Activated CD4-positive, alpha-beta T cell treated with anti-CD3 and anti-CD28 coated beads for 36 hours (primary cell): ENCODE measurements around the gene TMCO2. TPM values are rescaled to one million over a fixed set of nuclear protein-coding genes. Genes with fewer than 3 reads are reported as not detected.

Experiments
- ATAC-seq: fragments of 200-7000 bp; cut with Tn5 transposase; one replicate; pipeline ENCODE4 v1.10.0; 2021; ENCODE audit warnings: mild to moderate bottlenecking, moderate library complexity
- CTCF ChIA-PET: fragments of 350-600 bp; sonication (Branson Sonifier 250); formaldehyde crosslinking; loops from one replicate; lab custom pipeline; 2021; ENCODE audit warnings: antibody characterized with exemption; lab: Charles Lee
- POLR2A ChIA-PET: fragments of 350-600 bp; sonication (Branson Sonifier 250); formaldehyde crosslinking; loops from one replicate; lab custom pipeline; 2021; ENCODE audit warnings: antibody characterized with exemption, inconsistent platforms; lab: Charles Lee
- DNase-seq: peaks from one replicate; pipeline ENCODE4 v3.0.0-alpha.2; 2020
- H3K27ac Mint-ChIP-seq: one replicate; pipeline ENCODE4 v1.8.0; 2021; ENCODE audit warnings: mixed read lengths
- H3K27me3 Mint-ChIP-seq: one replicate; pipeline ENCODE4 v1.8.0; 2021; ENCODE audit warnings: mixed read lengths
- H3K36me3 Mint-ChIP-seq: one replicate; pipeline ENCODE4 v1.8.0; 2021; ENCODE audit warnings: low read depth, mixed read lengths
- H3K4me1 Mint-ChIP-seq: one replicate; pipeline ENCODE4 v1.8.0; 2021; ENCODE audit warnings: mixed read lengths
- H3K4me3 Mint-ChIP-seq: one replicate; pipeline ENCODE4 v1.8.0; 2021; ENCODE audit warnings: mild to moderate bottlenecking, moderate library complexity, mixed read lengths
- H3K9me3 Mint-ChIP-seq: one replicate; pipeline ENCODE4 v1.8.0; 2021; ENCODE audit warnings: low read depth, mixed read lengths
- intact Hi-C, 2 experiments: fragments of 100-400 bp; cut with DNase I in 1 of 2; cut with micrococcal nuclease in 1 of 2; formaldehyde crosslinking; loops; one replicate each; pipeline versions ENCODE4 v1.14.2 to v1.15.1; 2022 to 2024; cut with DNase I, micrococcal nuclease
- total RNA-seq, 2 experiments: library from RNA; stranded (reverse); gene quantifications; one replicate each; pipeline ENCODE4 v1.2.3, GENCODE V29; 2021

The TMCO2 gene
- total RNA-seq, 2 experiments from 2014 or later = not detected

GRCh38 chr1:40301066-40301465, 53.3 kb downstream of the TMCO2 start:
- ATAC-seq (no peak), DNase-seq (no peak)
- Mint-ChIP-seq H3K27me3 (no peaks in the 10 kb centered on the region), H3K4me1 (no peaks in the 10 kb centered on the region), H3K9me3 (no peaks in the 10 kb centered on the region), H3K4me3 (no peak overlapping the region), H3K36me3 (no peaks in the 10 kb centered on the region), H3K27ac (no peak overlapping the region)
- ChIA-PET CTCF (interaction anchor here (1.1 kb wide), 1 partner anchor 14 kb away, joined by 4 read pairs; no protein-coding TSS in a partner anchor), POLR2A (no interaction called here)
- intact Hi-C loops = no loop called here

Other genes starting within 250 kb of the TMCO2 start
- gene CAP1, start 207.2 kb upstream of the TMCO2 start, total RNA-seq = 100 to 1,000 TPM; 527 to 553 TPM
- gene PPT1, start 150.7 kb upstream of the TMCO2 start, total RNA-seq = 10 to 100 TPM; 75.4 to 77.4 TPM
- gene RLF, start 86.5 kb upstream of the TMCO2 start, total RNA-seq = 10 to 100 TPM; 20.1 to 20.9 TPM
- 10 to 100 TPM; 20.7 to 23.0 TPM for gene ZMPSTE24, start 10.3 kb downstream of the TMCO2 start, total RNA-seq
- gene COL9A2, start 69.3 kb downstream of the TMCO2 start, total RNA-seq = 1 to 10 TPM; 2.5 to 3.0 TPM
- 100 to 1,000 TPM; 241 to 258 TPM for gene SMAP2, start 125.8 kb downstream of the TMCO2 start, total RNA-seq
- 1 to 10 TPM; 4.6 to 5.3 TPM for gene ZFP69B, start 202.5 kb downstream of the TMCO2 start, total RNA-seq
- 1 to 10 TPM; 4.6 to 5.4 TPM for gene ZFP69, start 229.4 kb downstream of the TMCO2 start, total RNA-seq